ENCODE results near the gene GAMT.

GAMT gene

DNA sequence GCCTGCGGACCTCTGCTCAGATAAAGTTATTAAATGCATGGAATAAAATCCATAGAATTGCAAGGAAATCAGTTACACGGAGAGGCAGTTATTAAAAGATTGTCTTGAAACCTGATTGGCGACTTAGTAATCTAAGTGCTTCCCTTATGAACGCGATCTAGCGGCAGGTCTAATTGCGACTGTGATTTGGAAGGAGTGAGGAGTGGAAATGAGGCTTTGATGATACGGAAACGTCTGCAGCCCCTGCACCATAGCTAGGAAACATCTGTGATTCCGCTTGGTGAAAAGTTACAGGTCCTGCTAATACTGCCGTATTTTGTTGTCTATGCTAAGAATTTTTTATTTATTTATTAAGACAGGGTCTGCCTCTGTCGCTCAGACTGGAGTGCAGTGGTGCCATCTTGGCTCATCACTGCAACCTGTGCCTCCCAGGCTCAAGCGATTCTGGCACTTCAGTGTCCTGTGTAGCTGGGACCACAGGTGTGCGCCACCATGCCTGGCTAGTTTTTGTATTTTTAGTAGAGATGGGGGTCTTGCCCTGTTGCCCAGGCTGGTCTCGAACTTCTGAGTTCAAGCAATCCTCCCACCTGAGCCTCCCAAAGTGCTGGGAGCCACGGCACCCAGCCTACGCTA, 16.7 kb downstream of the GAMT start:
- Histone ChIP-seq H3K27ac (ENCODE audit: insufficient read depth, low read depth, low read length, poor library complexity, severe bottlenecking) (no peak overlapping the region), H3K36me3 (ENCODE audit: control insufficient read depth, insufficient read depth, low read length) (peaks cover 10% of the 10 kb centered on the region), H3K9me3 (ENCODE audit: control insufficient read depth, low read length) (no peaks in the 10 kb centered on the region), H3K4me1 (ENCODE audit: control insufficient read depth, insufficient read depth, low read length) (peaks cover 21% of the 10 kb centered on the region), H3K27me3 (ENCODE audit: control insufficient read depth, insufficient read depth, low read length, poor library complexity, severe bottlenecking) (no peaks in the 10 kb centered on the region), H3K4me3 (ENCODE audit: insufficient read depth, low read depth, low read length) (peak overlapping the region; percentile 93)
- WGBS, 2 experiments = 59 to 60% methylated on average over 17 of the region's 17 CpGs

DNA sequence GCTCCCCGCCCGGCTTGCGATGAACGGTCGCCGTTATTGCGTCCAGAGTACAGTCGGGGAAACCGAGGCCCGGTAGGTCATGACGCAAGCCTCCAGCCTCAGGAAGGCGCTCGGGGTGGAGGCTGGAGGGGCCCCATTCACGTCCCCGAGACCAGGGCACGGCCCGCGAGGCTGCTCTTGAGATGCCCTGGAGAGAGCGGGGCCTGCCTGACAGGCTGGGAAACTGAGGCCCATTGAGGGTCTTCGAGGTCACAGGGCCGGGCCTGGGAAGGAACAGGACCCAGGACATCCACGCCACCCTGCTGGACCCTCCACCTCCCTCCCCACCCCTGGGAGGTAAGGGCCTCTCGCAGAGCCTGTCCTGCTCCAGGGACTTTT, 17.3 kb downstream of the GAMT start:
- Histone ChIP-seq H3K4me3 (ENCODE audit: insufficient read depth, low read depth, low read length) (peak overlapping the region; percentile 93), H3K4me1 (ENCODE audit: control insufficient read depth, insufficient read depth, low read length) (peaks cover 21% of the 10 kb centered on the region), H3K9me3 (ENCODE audit: control insufficient read depth, low read length) (no peaks in the 10 kb centered on the region), H3K27me3 (ENCODE audit: control insufficient read depth, insufficient read depth, low read length, poor library complexity, severe bottlenecking) (no peaks in the 10 kb centered on the region), H3K36me3 (ENCODE audit: control insufficient read depth, insufficient read depth, low read length) (peaks cover 6% of the 10 kb centered on the region), H3K27ac (ENCODE audit: insufficient read depth, low read depth, low read length, poor library complexity, severe bottlenecking) (no peak overlapping the region)
- WGBS, 2 experiments = 3% methylated on average over 23 of the region's 23 CpGs

- Histone ChIP-seq H3K36me3 (ENCODE audit: control insufficient read depth, insufficient read depth, low read length) (no peaks in the 10 kb centered on the region), H3K27me3 (ENCODE audit: control insufficient read depth, insufficient read depth, low read length, poor library complexity, severe bottlenecking) (no peaks in the 10 kb centered on the region), H3K4me3 (ENCODE audit: insufficient read depth, low read depth, low read length) (peak within 1 kb of the TSS; percentile 93), H3K27ac (ENCODE audit: insufficient read depth, low read depth, low read length, poor library complexity, severe bottlenecking) (no peak within 1 kb of the TSS), H3K9me3 (ENCODE audit: control insufficient read depth, low read length) (no peaks in the 10 kb centered on the region), H3K4me1 (ENCODE audit: control insufficient read depth, insufficient read depth, low read length) (peaks cover 21% of the 10 kb centered on the region)
- WGBS, 2 experiments = 0% methylated on average over 90 of the region's 90 CpGs
Observed at GRCh38 chr19:1383312-1384084, 17.8 kb downstream of the GAMT start, which contains the start of gene NDUFS7. TSS of gene NDUFS7 (plus strand) at chr19:1383907. CDS start at chr19:1383927, 20 bp downstream.

DNA sequence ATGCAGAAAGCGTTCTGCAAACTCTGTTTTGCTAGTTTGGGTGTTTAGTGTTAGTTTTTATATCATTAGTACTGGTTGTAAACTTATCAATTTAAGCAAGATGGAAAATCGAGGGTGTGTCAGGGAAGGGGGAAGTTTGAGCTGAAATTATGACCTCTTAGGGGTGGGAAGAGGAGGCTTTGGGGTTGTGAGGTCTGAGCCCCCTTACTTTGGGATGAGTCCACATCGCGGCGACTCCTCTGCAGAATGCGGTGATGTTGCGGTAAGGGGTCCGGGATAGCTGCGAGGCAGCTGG, 18.4 kb downstream of the GAMT start:
- 23 to 25% methylated on average over 9 of the region's 9 CpGs for WGBS, 2 experiments
- no peaks in the 10 kb centered on the region for H3K36me3 ChIP-seq (ENCODE audit: control insufficient read depth, insufficient read depth, low read length)
- H3K9me3 ChIP-seq (ENCODE audit: control insufficient read depth, low read length) = no peaks in the 10 kb centered on the region
- peaks cover 21% of the 10 kb centered on the region for H3K4me1 ChIP-seq (ENCODE audit: control insufficient read depth, insufficient read depth, low read length)
- no peak overlapping the region for H3K4me3 ChIP-seq (ENCODE audit: insufficient read depth, low read depth, low read length)
- H3K27me3 ChIP-seq (ENCODE audit: control insufficient read depth, insufficient read depth, low read length, poor library complexity, severe bottlenecking) = no peaks in the 10 kb centered on the region
- H3K27ac ChIP-seq (ENCODE audit: insufficient read depth, low read depth, low read length, poor library complexity, severe bottlenecking) = no peak overlapping the region

DNA sequence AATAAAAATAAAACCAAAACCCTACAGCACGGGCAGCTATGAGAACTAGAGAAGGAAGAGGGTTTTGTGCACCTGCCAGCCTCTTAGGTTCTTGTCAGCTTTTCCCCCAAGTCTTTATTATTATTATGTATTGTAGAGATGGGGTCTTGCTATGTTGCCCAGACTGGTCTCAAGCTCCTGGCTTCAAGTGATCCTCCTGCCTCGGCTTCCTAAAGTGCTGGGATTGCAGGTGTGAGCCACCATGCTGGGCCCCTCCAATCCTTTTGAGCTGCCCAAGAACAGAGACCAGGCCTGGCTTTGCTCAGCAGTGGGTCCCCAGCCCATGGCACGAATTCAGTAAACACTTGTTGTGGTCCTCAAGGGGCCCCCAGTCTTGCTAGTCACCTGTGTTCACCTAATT, 19.1 kb downstream of the GAMT start:
- Histone ChIP-seq H3K36me3 (ENCODE audit: control insufficient read depth, insufficient read depth, low read length) (peaks cover 7% of the 10 kb centered on the region), H3K27me3 (ENCODE audit: control insufficient read depth, insufficient read depth, low read length, poor library complexity, severe bottlenecking) (no peaks in the 10 kb centered on the region), H3K27ac (ENCODE audit: insufficient read depth, low read depth, low read length, poor library complexity, severe bottlenecking) (no peak overlapping the region), H3K4me3 (ENCODE audit: insufficient read depth, low read depth, low read length) (no peak overlapping the region), H3K4me1 (ENCODE audit: control insufficient read depth, insufficient read depth, low read length) (peaks cover 21% of the 10 kb centered on the region), H3K9me3 (ENCODE audit: control insufficient read depth, low read length) (no peaks in the 10 kb centered on the region)
- 84 to 92% methylated on average over 2 to 3 of the region's 3 CpGs for WGBS, 2 experiments

DNA sequence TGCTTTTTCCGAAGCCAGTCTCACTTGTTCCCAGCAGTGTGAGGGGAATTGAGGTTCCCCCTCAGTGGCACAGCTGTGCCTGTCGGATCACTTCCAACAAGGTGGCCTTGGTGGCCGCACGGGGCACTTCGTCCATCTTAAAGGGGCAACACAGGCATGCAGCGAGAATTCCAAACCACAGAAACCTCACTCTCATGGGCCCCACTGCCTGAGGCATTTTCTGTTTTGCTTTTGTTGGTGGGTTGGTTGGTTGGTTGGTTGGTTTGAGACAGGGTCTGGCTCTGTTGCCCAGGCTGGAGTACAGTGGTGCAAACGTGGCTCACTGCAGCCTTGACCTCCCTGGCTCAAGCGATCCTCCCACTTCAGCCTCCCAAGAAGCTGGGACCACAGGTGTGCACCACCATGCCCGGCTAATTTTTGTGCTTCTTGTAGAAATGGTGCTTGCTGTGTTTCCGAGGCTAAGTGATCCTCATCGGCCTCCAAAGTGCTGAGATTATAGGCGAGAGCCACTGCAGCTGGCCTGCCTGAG, 21.3 kb downstream of the GAMT start:
- no peaks in the 10 kb centered on the region for H3K27me3 ChIP-seq (ENCODE audit: control insufficient read depth, insufficient read depth, low read length, poor library complexity, severe bottlenecking)
- no peaks in the 10 kb centered on the region for H3K9me3 ChIP-seq (ENCODE audit: control insufficient read depth, low read length)
- no peak overlapping the region for H3K4me3 ChIP-seq (ENCODE audit: insufficient read depth, low read depth, low read length)
- peaks cover 21% of the 10 kb centered on the region for H3K4me1 ChIP-seq (ENCODE audit: control insufficient read depth, insufficient read depth, low read length)
- WGBS, 2 experiments = 90 to 93% methylated on average over 12 of the region's 12 CpGs
- H3K27ac ChIP-seq (ENCODE audit: insufficient read depth, low read depth, low read length, poor library complexity, severe bottlenecking) = no peak overlapping the region
- H3K36me3 ChIP-seq (ENCODE audit: control insufficient read depth, insufficient read depth, low read length) = peaks cover 17% of the 10 kb centered on the region

GRCh38 chr19:1379126-1379905, 22.0 kb downstream of the GAMT start:
- Histone ChIP-seq H3K4me3 (ENCODE audit: insufficient read depth, low read depth, low read length) (no peak overlapping the region), H3K4me1 (ENCODE audit: control insufficient read depth, insufficient read depth, low read length) (peaks cover 17% of the 10 kb centered on the region), H3K27me3 (ENCODE audit: control insufficient read depth, insufficient read depth, low read length, poor library complexity, severe bottlenecking) (no peaks in the 10 kb centered on the region), H3K9me3 (ENCODE audit: control insufficient read depth, low read length) (no peaks in the 10 kb centered on the region), H3K27ac (ENCODE audit: insufficient read depth, low read depth, low read length, poor library complexity, severe bottlenecking) (no peak overlapping the region), H3K36me3 (ENCODE audit: control insufficient read depth, insufficient read depth, low read length) (peaks cover 19% of the 10 kb centered on the region)
- 92 to 94% methylated on average over 26 of the region's 27 CpGs for WGBS, 2 experiments

- Histone ChIP-seq H3K4me3 (ENCODE audit: insufficient read depth, low read depth, low read length) (no peak overlapping the region), H3K27ac (ENCODE audit: insufficient read depth, low read depth, low read length, poor library complexity, severe bottlenecking) (no peak overlapping the region), H3K9me3 (ENCODE audit: control insufficient read depth, low read length) (no peaks in the 10 kb centered on the region), H3K27me3 (ENCODE audit: control insufficient read depth, insufficient read depth, low read length, poor library complexity, severe bottlenecking) (no peaks in the 10 kb centered on the region), H3K4me1 (ENCODE audit: control insufficient read depth, insufficient read depth, low read length) (peaks cover 15% of the 10 kb centered on the region), H3K36me3 (ENCODE audit: control insufficient read depth, insufficient read depth, low read length) (peaks cover 30% of the 10 kb centered on the region)
- 94 to 95% methylated on average over 33 of the region's 33 CpGs for WGBS, 2 experiments
Observed at GRCh38 chr19:1377965-1378785, 23.2 kb downstream of the GAMT start.

DNA sequence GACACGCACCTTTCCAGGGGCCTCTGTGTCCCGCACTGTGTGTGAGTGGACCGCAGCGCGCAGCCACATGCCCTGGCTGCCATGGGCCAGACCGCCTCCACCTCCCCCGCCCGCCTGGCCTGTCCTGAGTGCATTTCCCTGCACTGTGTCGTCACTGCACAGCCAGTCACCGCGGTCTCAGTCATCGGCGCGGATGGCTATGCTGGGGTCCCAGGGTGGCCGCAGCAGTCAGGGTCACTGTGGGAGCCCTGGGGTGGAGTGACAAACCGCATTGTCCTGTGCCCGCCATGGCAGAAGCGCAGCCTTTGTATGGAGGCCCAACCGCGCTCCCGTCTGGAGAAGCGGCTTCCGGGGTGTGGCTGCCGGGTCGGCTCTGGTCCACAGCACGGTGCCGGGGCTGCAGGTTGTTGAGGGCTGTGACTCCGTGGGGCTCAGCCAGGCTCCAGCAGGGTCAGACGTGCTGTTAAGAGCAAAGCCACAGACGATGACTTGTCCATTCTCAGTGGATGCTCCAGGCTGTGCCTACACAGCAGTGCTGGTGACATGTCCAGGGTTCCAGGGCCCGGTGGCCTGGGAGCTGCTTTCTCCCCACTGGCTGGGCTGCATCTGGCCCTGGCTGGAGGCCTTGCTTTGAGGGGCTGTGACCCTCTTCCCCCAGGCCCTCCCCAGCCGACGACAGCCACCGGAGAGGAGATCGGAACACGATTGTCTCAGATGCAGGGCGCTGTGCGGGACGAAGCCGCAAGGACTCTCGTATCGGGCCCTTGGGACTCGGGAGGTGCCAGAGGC, 24.0 kb downstream of the GAMT start:
- Histone ChIP-seq H3K36me3 (ENCODE audit: control insufficient read depth, insufficient read depth, low read length) (peaks cover 37% of the 10 kb centered on the region), H3K27ac (ENCODE audit: insufficient read depth, low read depth, low read length, poor library complexity, severe bottlenecking) (no peak overlapping the region), H3K27me3 (ENCODE audit: control insufficient read depth, insufficient read depth, low read length, poor library complexity, severe bottlenecking) (no peaks in the 10 kb centered on the region), H3K9me3 (ENCODE audit: control insufficient read depth, low read length) (no peaks in the 10 kb centered on the region), H3K4me3 (ENCODE audit: insufficient read depth, low read depth, low read length) (no peak overlapping the region), H3K4me1 (ENCODE audit: control insufficient read depth, insufficient read depth, low read length) (peaks cover 15% of the 10 kb centered on the region)
- WGBS, 2 experiments = 97% methylated on average over 43 of the region's 43 CpGs
